ENCODE results near the gene SPOCK3. TPM values are rescaled to one million over a fixed set of nuclear protein-coding genes. Genes with fewer than 3 reads are reported as not detected.

Gene SPOCK3
- total RNA-seq, 4 donors from 2014 or later = not detected

DNA sequence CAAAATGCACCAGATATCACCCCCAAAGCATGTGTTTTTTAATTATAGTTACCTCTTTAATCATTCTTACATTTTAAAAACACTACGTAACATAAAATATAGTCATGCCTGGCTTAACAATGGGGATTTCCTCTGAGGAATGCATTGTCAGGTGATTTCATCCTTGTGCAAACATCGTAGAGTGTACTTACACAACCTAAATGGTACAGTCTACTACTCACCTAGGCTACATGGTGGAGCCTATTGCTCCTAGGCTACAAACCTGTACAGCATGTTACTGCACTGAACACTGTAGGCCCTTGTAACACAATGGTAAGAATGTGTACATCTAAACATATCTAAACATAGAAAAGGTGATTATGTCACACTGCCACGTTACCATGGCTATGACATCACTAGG lies 208.6 kb downstream of the SPOCK3 start:
- TF ChIP-seq, protein P1, sequence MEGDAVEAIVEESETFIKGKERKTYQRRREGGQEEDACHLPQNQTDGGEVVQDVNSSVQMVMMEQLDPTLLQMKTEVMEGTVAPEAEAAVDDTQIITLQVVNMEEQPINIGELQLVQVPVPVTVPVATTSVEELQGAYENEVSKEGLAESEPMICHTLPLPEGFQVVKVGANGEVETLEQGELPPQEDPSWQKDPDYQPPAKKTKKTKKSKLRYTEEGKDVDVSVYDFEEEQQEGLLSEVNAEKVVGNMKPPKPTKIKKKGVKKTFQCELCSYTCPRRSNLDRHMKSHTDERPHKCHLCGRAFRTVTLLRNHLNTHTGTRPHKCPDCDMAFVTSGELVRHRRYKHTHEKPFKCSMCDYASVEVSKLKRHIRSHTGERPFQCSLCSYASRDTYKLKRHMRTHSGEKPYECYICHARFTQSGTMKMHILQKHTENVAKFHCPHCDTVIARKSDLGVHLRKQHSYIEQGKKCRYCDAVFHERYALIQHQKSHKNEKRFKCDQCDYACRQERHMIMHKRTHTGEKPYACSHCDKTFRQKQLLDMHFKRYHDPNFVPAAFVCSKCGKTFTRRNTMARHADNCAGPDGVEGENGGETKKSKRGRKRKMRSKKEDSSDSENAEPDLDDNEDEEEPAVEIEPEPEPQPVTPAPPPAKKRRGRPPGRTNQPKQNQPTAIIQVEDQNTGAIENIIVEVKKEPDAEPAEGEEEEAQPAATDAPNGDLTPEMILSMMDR (IDR thresholded peaks at IDR 0.05; ENCODE audit: low read depth) = no peak

DNA sequence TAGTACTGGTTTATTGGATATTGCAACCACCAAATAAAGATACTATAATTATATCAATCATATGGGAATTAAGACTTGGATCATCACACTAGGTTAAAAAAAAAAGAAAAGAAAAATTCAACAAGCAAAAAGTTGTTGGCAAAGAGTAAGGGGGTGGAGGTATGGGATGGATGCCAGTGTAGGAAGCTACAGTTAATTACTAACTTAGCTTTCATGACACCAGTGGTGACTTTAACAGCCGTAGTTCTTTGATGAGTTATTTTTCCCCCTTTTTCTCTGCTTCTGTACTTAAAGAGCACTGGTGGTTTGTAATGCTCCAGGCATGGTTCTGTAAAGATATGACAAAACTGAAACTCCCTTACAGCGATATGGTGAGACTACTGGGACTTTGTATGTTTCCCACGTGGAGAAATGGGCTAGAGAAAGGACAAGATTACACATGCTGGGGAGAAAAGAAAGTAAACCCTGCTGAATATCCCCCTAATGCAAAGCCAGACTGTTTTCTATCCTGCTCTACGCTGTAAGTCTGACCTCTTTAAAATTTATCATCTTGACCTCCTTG lies 210.8 kb downstream of the SPOCK3 start:
- TF ChIP-seq, protein P1 (IDR thresholded peaks at IDR 0.05; ENCODE audit: low read depth) = no peak

DNA sequence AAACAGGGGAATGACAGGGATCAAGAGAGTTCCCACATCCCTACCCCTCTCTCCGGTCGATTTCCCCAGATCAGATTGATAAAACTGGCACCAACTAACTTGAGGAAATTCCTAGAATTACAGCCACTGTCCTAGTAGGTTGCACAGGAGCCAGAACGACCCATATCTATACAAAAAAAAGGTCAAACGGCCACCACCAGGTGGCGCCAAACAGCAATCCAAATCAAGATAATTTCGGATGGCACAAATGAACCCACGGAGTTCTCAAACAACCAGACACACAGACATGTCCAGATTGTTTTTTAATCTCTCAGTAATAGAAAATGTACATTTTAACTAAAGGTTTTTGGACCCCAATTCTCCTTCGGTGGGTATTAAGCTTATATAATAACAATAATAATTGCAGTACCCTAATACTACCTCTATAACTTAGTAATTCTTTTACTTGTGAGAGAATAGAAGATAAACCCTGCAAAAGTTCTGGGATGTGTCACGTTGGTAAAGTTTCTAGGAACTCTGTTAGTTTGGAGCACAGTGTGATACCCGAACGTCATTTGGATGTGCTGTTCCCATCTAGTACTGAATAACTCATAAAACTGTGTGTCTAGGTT lies 212.6 kb downstream of the SPOCK3 start:
- TF ChIP-seq, protein P1 (IDR thresholded peaks at IDR 0.05; ENCODE audit: low read depth) = no peak

DNA sequence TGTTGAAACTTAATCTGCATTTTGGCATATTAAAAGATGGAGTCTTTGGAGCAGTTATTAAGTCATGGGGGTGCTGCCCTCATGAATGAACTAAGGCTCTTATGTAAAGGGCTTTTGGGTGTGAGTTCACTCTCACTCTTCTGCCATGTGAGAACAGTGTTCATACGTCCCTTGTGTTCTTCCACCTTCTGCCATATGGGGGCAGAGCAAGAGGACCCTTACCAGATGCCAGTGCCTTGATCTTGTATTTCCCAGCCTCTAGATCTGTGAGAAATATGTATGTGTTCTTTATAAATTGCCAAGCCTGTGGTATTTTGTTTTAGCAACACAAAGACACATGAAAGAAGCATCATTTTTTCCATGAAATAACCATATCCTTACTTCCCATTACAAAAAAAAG lies 213.9 kb downstream of the SPOCK3 start:
- TF ChIP-seq, protein P1 (IDR thresholded peaks at IDR 0.05; ENCODE audit: low read depth) = no peak

DNA sequence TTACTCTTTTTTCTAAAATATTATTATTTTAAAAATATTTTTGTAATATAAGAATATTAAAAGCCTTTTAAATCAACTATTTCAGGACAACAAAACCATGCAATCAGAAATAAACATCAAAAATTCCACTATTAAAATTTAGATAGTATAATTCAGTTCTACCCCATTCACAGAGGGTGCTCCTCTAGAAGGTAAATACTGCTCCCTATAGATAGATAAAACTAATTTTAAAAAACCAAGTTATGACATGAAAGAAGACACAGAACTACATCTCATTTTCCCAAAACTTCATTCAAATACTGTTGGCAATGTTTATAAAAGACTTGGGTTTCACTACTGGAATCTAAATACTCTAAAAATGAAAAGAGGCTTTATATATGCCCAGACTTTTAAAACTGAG lies 219.3 kb downstream of the SPOCK3 start:
- TF ChIP-seq, protein P1 (IDR thresholded peaks at IDR 0.05; ENCODE audit: low read depth) = no peak

DNA sequence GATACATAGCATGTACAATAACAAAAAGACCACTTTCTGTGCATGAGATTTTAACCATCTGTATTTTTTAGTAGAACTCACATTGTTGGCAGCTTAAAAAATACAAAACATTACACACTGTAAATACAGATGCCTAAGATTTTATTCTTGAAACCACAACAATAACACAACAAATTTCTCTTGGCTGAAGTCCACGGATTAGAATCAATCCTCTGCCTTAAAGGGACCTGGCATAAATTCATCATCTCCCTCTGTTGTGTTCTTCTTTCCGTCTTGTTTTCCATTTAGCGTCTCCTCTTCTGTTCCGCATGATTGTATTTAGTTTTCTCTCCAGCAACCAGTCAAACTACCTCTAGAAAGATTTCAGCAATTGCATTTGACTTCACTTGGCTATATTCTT lies 231.0 kb downstream of the SPOCK3 start:
- TF ChIP-seq, protein P1 (IDR thresholded peaks at IDR 0.05; ENCODE audit: low read depth) = no peak

DNA sequence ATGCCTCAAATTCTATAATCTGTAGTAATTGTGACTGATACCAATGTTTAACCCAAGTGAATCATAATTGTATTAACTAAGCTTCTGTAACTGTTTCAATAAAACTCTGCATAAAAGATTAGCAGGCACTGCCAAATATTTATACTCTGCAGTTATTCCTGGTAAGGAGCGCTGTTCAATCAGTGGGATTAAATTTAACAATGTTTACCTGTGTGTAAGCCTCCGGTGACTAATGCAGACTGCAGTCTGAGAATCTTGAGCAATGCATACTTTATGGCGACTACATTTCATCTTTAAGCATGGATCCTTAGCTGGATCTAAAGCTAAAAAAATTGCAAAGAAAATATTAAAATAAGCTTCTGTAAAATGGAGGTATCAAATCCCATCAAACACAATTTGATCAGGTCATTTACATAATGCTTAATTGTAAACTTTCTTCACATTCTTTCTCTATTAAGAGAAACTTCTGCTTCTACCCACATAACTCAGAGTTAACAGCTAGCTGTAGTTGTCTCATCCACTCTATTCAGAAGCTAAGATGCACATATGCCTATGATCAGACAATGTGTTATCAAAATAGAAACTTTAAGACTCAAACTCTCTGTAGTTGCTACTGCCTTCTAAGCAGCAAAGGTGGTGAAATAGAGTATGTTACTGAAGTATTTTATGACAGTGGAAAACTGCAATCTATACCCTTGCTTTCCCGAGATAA lies 234.0 kb downstream of the SPOCK3 start:
- TF ChIP-seq, protein P1 (IDR thresholded peaks at IDR 0.05; ENCODE audit: low read depth) = no peak

Data from subcutaneous adipose tissue (tissue), 4 donors.